Smooth muscle cell (in vitro differentiated cells): ENCODE measurements around the gene NHEJ1. TPM values are rescaled to one million over a fixed set of nuclear protein-coding genes. Genes with fewer than 3 reads are reported as not detected.

Experiments used
- DNase-seq: peaks from one replicate; lab custom pipeline; 2025; ENCODE audit not compliant: unreplicated experiment; lab: John Stamatoyannopoulos, UW
- H2AFZ ChIP-seq: fragments of 200-600 bp; sonication (generic); 2 replicates; pipeline ENCODE4 v1.6.0; 2016; ENCODE audit warnings: antibody characterized with exemption, low read depth, mild to moderate bottlenecking
- H3F3A ChIP-seq: fragments of 200-600 bp; sonication (generic); 2 replicates; pipeline ENCODE4 v1.6.0; 2017; ENCODE audit warnings: antibody characterized with exemption, low read depth
- H3K27ac ChIP-seq: fragments of 200-600 bp; sonication (generic); 2 replicates; pipeline ENCODE4 v1.5.1; 2016; ENCODE audit warnings: low read depth, mild to moderate bottlenecking
- H3K27me3 ChIP-seq: fragments of 200-600 bp; sonication (generic); 2 replicates; pipeline ENCODE4 v1.6.1; 2016; ENCODE audit warnings: low read depth, mild to moderate bottlenecking
- H3K36me3 ChIP-seq: fragments of 200-600 bp; sonication (generic); 2 replicates; pipeline ENCODE4 v1.5.1; 2016; ENCODE audit warnings: low read depth
- H3K4me1 ChIP-seq: fragments of 200-600 bp; sonication (generic); 2 replicates; pipeline ENCODE4 v1.5.1; 2016; ENCODE audit warnings: low read depth
- H3K4me2 ChIP-seq: fragments of 200-600 bp; sonication (generic); 2 replicates; pipeline ENCODE4 v1.6.0; 2016; ENCODE audit warnings: mild to moderate bottlenecking
- H3K4me3 ChIP-seq: fragments of 200-600 bp; sonication (generic); 2 replicates; pipeline ENCODE4 v1.5.1; 2016; ENCODE audit warnings: mild to moderate bottlenecking
- H3K79me2 ChIP-seq: fragments of 200-600 bp; sonication (generic); 2 replicates; pipeline ENCODE4 v1.6.0; 2016; ENCODE audit warnings: low read depth, mild to moderate bottlenecking
- H3K9ac ChIP-seq: fragments of 200-600 bp; sonication (generic); 2 replicates; pipeline ENCODE4 v1.6.0; 2016; ENCODE audit warnings: low read depth
- H3K9me3 ChIP-seq: fragments of 200-600 bp; sonication (generic); replicated peaks from 2 replicates; pipeline ENCODE4 v1.5.1; 2016; ENCODE audit warnings: low read depth
- H4K20me1 ChIP-seq: fragments of 200-600 bp; sonication (generic); 2 replicates; pipeline ENCODE4 v1.6.0; 2016; ENCODE audit warnings: low read depth
- CTCF ChIP-seq: fragments of 200-600 bp; sonication (generic); IDR thresholded peaks from 2 replicates; pipeline ENCODE4 v1.5.1; 2017; ENCODE audit warnings: borderline replicate concordance, mild to moderate bottlenecking, antibody characterized with exemption; ENCODE audit not compliant: insufficient read depth, poor library complexity, severe bottlenecking
- WGBS: methylation state at CpG from one replicate; pipeline ENCODE4 v1.1.7; 2016; ENCODE audit warnings: low lambda C conversion rate; 5-methylcytosine and 5-hydroxymethylcytosine counted together
- polyA plus RNA-seq: library from polyadenylated mRNA; unstranded; fragments of >200 nt; fragmentation: Nextera tagmentation; extraction: Ambion mirVana; gene quantifications from 2 replicates; pipeline ENCODE4 v1.2.1, GENCODE V29; 2016
- total RNA-seq: library from RNA; depleted of rRNA; stranded (reverse); fragments of >200 nt; gene quantifications from 2 replicates; pipeline ENCODE4 v1.2.3, GENCODE V29; 2014

Gene NHEJ1
- total and polyA plus RNA-seq, 2 experiments from 2014 or later, result 6.0 to 8.5 TPM

GRCh38 chr2:219133976-219134375, 26.6 kb downstream of the NHEJ1 start:
- no peak overlapping the region for H3K4me2 ChIP-seq
- no peaks in the 10 kb centered on the region for H3K79me2 ChIP-seq
- DNase-seq, result no peak
- WGBS, result 87% methylated on average over 4 of the region's 4 CpGs
- no peaks in the 10 kb centered on the region for H3K27me3 ChIP-seq
- no peak overlapping the region for H2AFZ ChIP-seq
- no peak overlapping the region for H3K9ac ChIP-seq
- no peak for TF ChIP-seq CTCF
- no peak overlapping the region for H3K27ac ChIP-seq
- H3K36me3 ChIP-seq, result no peaks in the 10 kb centered on the region
- no peaks in the 10 kb centered on the region for H4K20me1 ChIP-seq
- H3K4me3 ChIP-seq, result no peak overlapping the region
- H3K9me3 ChIP-seq, result no peaks in the 10 kb centered on the region
- H3F3A ChIP-seq, result no peaks in the 10 kb centered on the region
- H3K4me1 ChIP-seq, result no peaks in the 10 kb centered on the region

GRCh38 chr2:219131744-219132143, 28.9 kb downstream of the NHEJ1 start:
- WGBS, result 83% methylated on average over 4 of the region's 4 CpGs
- H3K36me3 ChIP-seq, result no peaks in the 10 kb centered on the region

GRCh38 chr2:219131327-219131726, 29.3 kb downstream of the NHEJ1 start:
- no peak overlapping the region for H3K4me2 ChIP-seq
- no peak for DNase-seq
- no peaks in the 10 kb centered on the region for H3K27me3 ChIP-seq
- no peaks in the 10 kb centered on the region for H3K36me3 ChIP-seq
- no peaks in the 10 kb centered on the region for H3F3A ChIP-seq
- no peaks in the 10 kb centered on the region for H3K4me1 ChIP-seq
- H3K4me3 ChIP-seq, result no peak overlapping the region
- no peaks in the 10 kb centered on the region for H3K79me2 ChIP-seq
- no peak overlapping the region for H2AFZ ChIP-seq
- WGBS, result 88% methylated on average over 3 of the region's 3 CpGs
- TF ChIP-seq CTCF, result no peak
- no peak overlapping the region for H3K9ac ChIP-seq
- no peak overlapping the region for H3K27ac ChIP-seq
- H4K20me1 ChIP-seq, result no peaks in the 10 kb centered on the region
- no peaks in the 10 kb centered on the region for H3K9me3 ChIP-seq

More at GRCh38 chr2:219131744-219132143, 28.9 kb downstream of the NHEJ1 start:
- Histone ChIP-seq H3K27me3 (no peaks in the 10 kb centered on the region), H3K9me3 (no peaks in the 10 kb centered on the region), H3K9ac (no peak overlapping the region), H3K4me3 (no peak overlapping the region), H4K20me1 (no peaks in the 10 kb centered on the region), H2AFZ (no peak overlapping the region), H3K79me2 (no peaks in the 10 kb centered on the region), H3K4me1 (no peaks in the 10 kb centered on the region), H3K4me2 (no peak overlapping the region), H3F3A (no peaks in the 10 kb centered on the region), H3K27ac (no peak overlapping the region)
- no peak for DNase-seq
- TF ChIP-seq CTCF, result no peak

GRCh38 chr2:219129589-219129988, 31.0 kb downstream of the NHEJ1 start:
- H3K36me3 ChIP-seq, result no peaks in the 10 kb centered on the region
- H3F3A ChIP-seq, result no peaks in the 10 kb centered on the region
- peaks cover 4% of the 10 kb centered on the region for H4K20me1 ChIP-seq
- DNase-seq, result no peak
- no peaks in the 10 kb centered on the region for H3K79me2 ChIP-seq
- H3K9ac ChIP-seq, result no peak overlapping the region
- WGBS, result 87% methylated on average over 16 of the region's 16 CpGs
- H3K9me3 ChIP-seq, result no peaks in the 10 kb centered on the region
- no peak overlapping the region for H3K4me3 ChIP-seq
- H3K4me2 ChIP-seq, result no peak overlapping the region
- no peak overlapping the region for H3K27ac ChIP-seq
- TF ChIP-seq CTCF, result no peak
- no peaks in the 10 kb centered on the region for H3K27me3 ChIP-seq
- no peak overlapping the region for H2AFZ ChIP-seq
- peaks cover 4% of the 10 kb centered on the region for H3K4me1 ChIP-seq
